Keratinocyte (primary cell): ENCODE data around the gene KIF13A. TPM values are rescaled to one million over a fixed set of nuclear protein-coding genes. Genes with fewer than 3 reads are reported as not detected.

Experiments
- DNase-seq: peaks from one replicate; pipeline ENCODE4 v3.0.0-alpha.2; 2011; ENCODE audit warnings: low read depth, missing footprints, low spot score
- FAIRE-seq: peaks from 2 replicates; lab custom pipeline; 2011; peaks lifted over from hg19 to GRCh38; lab: Jason Lieb, UNC
- H2AFZ ChIP-seq: 2 replicates; pipeline ENCODE4 v1.6.0; 2012; ENCODE audit warnings: low read length, control low read depth, inconsistent platforms; ENCODE audit not compliant: control insufficient read depth
- H3K27ac ChIP-seq: 2 replicates; pipeline ENCODE4 v1.5.1; 2011; ENCODE audit warnings: low read length; ENCODE audit not compliant: control insufficient read depth, insufficient read depth
- H3K27me3 ChIP-seq: 3 replicates; pipeline ENCODE4 v1.6.0; 2011; ENCODE audit warnings: low read length; ENCODE audit not compliant: control insufficient read depth, insufficient read depth; ENCODE audit errors: extremely low read depth
- H3K36me3 ChIP-seq, 2 experiments: 2 replicates in 1 of 2; 3 replicates in 1 of 2; pipeline ENCODE4 v1.5.1; 2011; ENCODE audit warnings: low read length in 2 of 2, mild to moderate bottlenecking in 1 of 2; ENCODE audit not compliant: control insufficient read depth in 2 of 2, insufficient read depth in 2 of 2; ENCODE audit errors: extremely low read depth in 1 of 2
- H3K4me1 ChIP-seq: 3 replicates; pipeline ENCODE4 v1.5.1; 2011; ENCODE audit warnings: low read length; ENCODE audit not compliant: control insufficient read depth, insufficient read depth; ENCODE audit errors: extremely low read depth
- H3K4me2 ChIP-seq: 3 replicates; pipeline ENCODE4 v1.6.0; 2011; ENCODE audit warnings: low read depth, low read length; ENCODE audit not compliant: control insufficient read depth, insufficient read depth; ENCODE audit errors: extremely low read depth
- H3K4me3 ChIP-seq, 3 experiments: fragments of 200-600 bp in 1 of 3; sonication (generic) in 1 of 3; 2 replicates in 2 of 3; 3 replicates in 1 of 3; pipeline ENCODE4 v1.5.1; 2011 to 2016; ENCODE audit warnings: low read length in 3 of 3, mild to moderate bottlenecking in 3 of 3, control low read depth in 2 of 3, inconsistent platforms in 1 of 3, low read depth in 1 of 3, mixed read lengths in 1 of 3, mixed run types in 1 of 3, moderate library complexity in 1 of 3; ENCODE audit not compliant: control insufficient read depth in 2 of 3, insufficient read depth in 2 of 3; ENCODE audit errors: extremely low read depth in 1 of 3
- H3K79me2 ChIP-seq: 2 replicates; pipeline ENCODE4 v1.6.0; 2012; ENCODE audit warnings: low read length; ENCODE audit not compliant: control insufficient read depth, insufficient read depth
- H3K9ac ChIP-seq: 3 replicates; pipeline ENCODE4 v1.6.0; 2011; ENCODE audit warnings: low read length; ENCODE audit not compliant: control insufficient read depth, insufficient read depth; ENCODE audit errors: extremely low read depth
- H3K9me1 ChIP-seq: 3 replicates; pipeline ENCODE4 v1.6.0; 2011; ENCODE audit warnings: low read length; ENCODE audit not compliant: control insufficient read depth, insufficient read depth; ENCODE audit errors: extremely low read depth
- H3K9me3 ChIP-seq: 2 replicates; pipeline ENCODE4 v1.5.1; 2012; ENCODE audit warnings: low read depth, low read length; ENCODE audit not compliant: control insufficient read depth
- H4K20me1 ChIP-seq: 3 replicates; pipeline ENCODE4 v1.6.0; 2011; ENCODE audit warnings: low read length; ENCODE audit not compliant: control insufficient read depth, insufficient read depth; ENCODE audit errors: extremely low read depth
- CTCF ChIP-seq, 3 experiments: IDR thresholded peaks in 1 of 3; conservative IDR thresholded peaks in 1 of 3; optimal IDR thresholded peaks in 1 of 3; 2 replicates in 2 of 3; 3 replicates in 1 of 3; pipeline versions ENCODE3 to v1.5.1; 2011; ENCODE audit warnings: low read length in 3 of 3, mild to moderate bottlenecking in 3 of 3, moderate library complexity in 2 of 3, control low read depth in 1 of 3, inconsistent platforms in 1 of 3; ENCODE audit not compliant: insufficient read depth in 2 of 3; ENCODE audit errors: extremely low read depth in 1 of 3
- EZH2 ChIP-seq: IDR thresholded peaks from one replicate; pipeline ENCODE4 v1.6.1; 2012; ENCODE audit warnings: inconsistent platforms, mild to moderate bottlenecking, low read length, moderate library complexity
- dilution Hi-C: fragments of 300-500 bp; cut with MboI; formaldehyde crosslinking; loops from one replicate; pipeline ENCODE4 v1.7.0; 2020; ENCODE audit warnings: low sequenced_read_pairs; ENCODE audit not compliant: extremely low pct_ligation_motif_present
- polyA plus RNA-seq, 5 experiments: library from polyadenylated mRNA; depleted of rRNA in 3 of 5; stranded (reverse) in 3 of 5; stranded (forward) in 1 of 5; unstranded in 1 of 5; fragments of >200 nt; gene quantifications; 1 replicate in 1 of 5; 2 replicates in 3 of 5; 3 replicates in 1 of 5; pipeline versions ENCODE4 v1.2.1 to v1.2.3, GENCODE V29; 2011 to 2012; ENCODE audit warnings: missing spikeins in 2 of 5, low read depth in 1 of 5, low replicate concordance in 1 of 5

KIF13A gene
- polyA plus RNA-seq, 1 donor (not counting 4 experiments of a cell fraction or from before 2014, with no cell fraction given), result 96.2 TPM

DNA sequence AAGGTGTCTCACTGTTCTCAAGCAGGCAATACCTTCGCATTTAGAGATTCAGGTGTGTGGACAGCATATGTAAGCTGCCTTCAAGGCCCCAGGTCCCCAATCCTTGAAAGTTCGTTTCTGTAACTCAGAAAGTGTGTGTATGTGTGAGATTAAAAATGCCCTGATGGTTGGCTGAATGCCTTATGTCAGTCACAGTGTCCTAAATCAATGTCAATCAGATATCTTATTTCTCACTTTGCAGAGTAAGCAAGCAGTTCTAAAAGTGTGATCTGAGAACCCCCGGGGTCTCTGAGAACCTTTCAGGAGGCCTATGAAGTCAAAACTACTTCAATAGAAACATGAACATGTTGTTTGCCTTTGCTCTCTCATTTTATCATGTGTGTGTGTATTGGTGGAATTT, 157.5 kb downstream of the KIF13A start:
- DNase-seq (no peak), FAIRE-seq (no peak)
- H3K4me1 ChIP-seq, result no peaks in the 10 kb centered on the region
- H3K27ac ChIP-seq, result no peak overlapping the region
- dilution Hi-C loops, result no loop called here
- peaks cover 36 to 52% of the 10 kb centered on the region in 2 experiments for H3K36me3 ChIP-seq
- no peaks in the 10 kb centered on the region for H3K9me1 ChIP-seq
- no peak overlapping the region for H3K4me2 ChIP-seq
- no peak overlapping the region for H3K9ac ChIP-seq
- no peaks in the 10 kb centered on the region for H3K27me3 ChIP-seq
- H3K79me2 ChIP-seq, result no peaks in the 10 kb centered on the region
- H2AFZ ChIP-seq, result no peak overlapping the region
- no peaks in the 10 kb centered on the region for H4K20me1 ChIP-seq
- TF ChIP-seq CTCF (optimal IDR thresholded peaks at IDR 0.05 in 1 of 3, IDR thresholded peaks at IDR 0.05 in 1 of 3, conservative IDR thresholded peaks at IDR 0.05 in 1 of 3; ENCODE audit: extremely low read depth in 1 of 3, insufficient read depth in 2 of 3, low read length in 3 of 3) (no peak), EZH2 (no peak)
- H3K9me3 ChIP-seq, result no peaks in the 10 kb centered on the region
- no peak overlapping the region for H3K4me3 ChIP-seq

GRCh38 chr6:17828149-17828548, 159.3 kb downstream of the KIF13A start:
- H2AFZ ChIP-seq, result no peak overlapping the region
- dilution Hi-C loops, result no loop called here
- no peaks in the 10 kb centered on the region for H3K9me1 ChIP-seq
- H3K4me2 ChIP-seq, result no peak overlapping the region
- H3K79me2 ChIP-seq, result no peaks in the 10 kb centered on the region
- TF ChIP-seq EZH2, result no peak
- no peak for TF ChIP-seq CTCF (optimal IDR thresholded peaks at IDR 0.05 in 1 of 3, IDR thresholded peaks at IDR 0.05 in 1 of 3, conservative IDR thresholded peaks at IDR 0.05 in 1 of 3; ENCODE audit: extremely low read depth in 1 of 3, insufficient read depth in 2 of 3, low read length in 3 of 3)
- H3K9me3 ChIP-seq, result no peaks in the 10 kb centered on the region
- H3K36me3 ChIP-seq, result peaks cover 30 to 51% of the 10 kb centered on the region in 2 experiments
- H3K9ac ChIP-seq, result no peak overlapping the region
- no peaks in the 10 kb centered on the region for H4K20me1 ChIP-seq
- H3K4me3 ChIP-seq, result no peak overlapping the region
- H3K27me3 ChIP-seq, result no peaks in the 10 kb centered on the region
- H3K27ac ChIP-seq, result no peak overlapping the region
- FAIRE-seq (no peak), DNase-seq (no peak)
- H3K4me1 ChIP-seq, result no peaks in the 10 kb centered on the region
